Right hindlimb (tissue), 1 donor: ENCODE results near the gene SPATA31A1.
"Not testable (repeated sequence)": the region's sequence is repeated elsewhere in the genome, so short reads cannot be mapped to it uniquely, and the experiment has no call there.

Experiments used
- DNase-seq: peaks from one replicate; pipeline ENCODE4 v3.0.0-alpha.2; 2018

The SPATA31A1 gene

DNA sequence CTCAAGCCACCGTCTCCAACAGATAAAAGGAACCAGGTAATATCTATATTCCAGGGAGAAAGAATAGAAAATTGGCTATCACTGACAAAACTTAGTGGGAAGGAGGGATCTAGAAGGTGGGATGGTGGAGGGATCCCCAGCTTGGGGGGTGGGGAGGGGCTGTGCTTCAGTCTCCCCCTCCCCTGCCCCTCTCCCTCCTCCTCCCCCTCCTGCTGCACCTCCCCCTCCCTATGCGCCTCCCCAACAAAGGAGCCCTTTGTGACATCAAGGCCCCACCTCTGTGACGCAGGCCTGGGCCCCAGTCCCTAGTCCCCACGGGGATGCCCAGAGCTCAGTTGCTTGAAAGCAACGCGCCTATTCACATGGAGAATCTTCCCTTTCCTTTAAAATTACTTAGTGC, at the start of gene SPATA31A1:
Gene SPATA31A1 (plus strand): TSS at position 301 of the 400 bp plus-strand sequence. CDS start 62 bp downstream, at position 363.
- not testable (repeated sequence) for DNase-seq

DNA sequence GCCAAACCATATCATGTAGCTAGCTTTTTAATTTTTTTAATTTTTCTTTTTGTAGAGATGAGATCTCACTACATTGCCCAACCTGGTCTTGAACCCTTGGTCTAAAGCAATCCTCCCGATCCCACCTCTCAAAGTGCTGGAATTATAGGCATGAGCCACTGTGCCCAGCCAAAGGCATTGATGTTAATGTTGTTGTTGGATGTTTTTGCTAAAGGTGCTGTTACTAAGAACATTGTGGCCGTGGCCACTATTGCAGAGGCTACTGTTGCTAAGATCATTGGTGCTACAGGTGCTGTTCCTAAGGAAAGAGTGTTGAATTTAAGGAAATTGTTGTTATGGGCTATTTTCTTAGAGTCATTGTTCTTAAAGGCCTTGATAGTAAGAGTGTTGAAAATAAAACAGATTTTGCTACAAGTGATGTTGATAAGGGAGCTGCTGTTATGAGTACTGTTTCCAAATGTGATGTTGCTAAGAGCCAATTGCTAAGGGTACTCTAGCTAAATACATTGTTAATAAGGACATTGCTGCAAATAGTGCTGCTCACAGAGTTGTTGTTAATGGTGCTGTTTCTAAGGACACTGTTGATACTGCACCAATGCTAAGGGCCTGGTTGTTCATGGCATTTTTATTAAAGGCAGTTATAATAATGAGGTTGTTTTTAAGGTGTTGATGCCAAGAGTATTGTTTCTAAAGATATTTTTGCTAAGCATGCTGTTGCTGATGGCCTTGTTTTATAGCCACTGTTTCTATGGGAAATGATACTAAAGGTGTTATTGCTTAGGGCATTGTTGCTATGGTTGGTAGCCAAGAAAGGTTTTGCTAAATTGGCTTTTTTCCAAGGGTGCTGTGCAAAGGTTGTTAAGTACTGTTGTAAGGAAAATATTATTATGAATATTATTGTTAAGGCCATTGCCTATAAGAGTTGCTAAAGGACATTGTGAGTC, 52.1 kb downstream of the SPATA31A1 start:
- DNase-seq: not testable (repeated sequence)

DNA sequence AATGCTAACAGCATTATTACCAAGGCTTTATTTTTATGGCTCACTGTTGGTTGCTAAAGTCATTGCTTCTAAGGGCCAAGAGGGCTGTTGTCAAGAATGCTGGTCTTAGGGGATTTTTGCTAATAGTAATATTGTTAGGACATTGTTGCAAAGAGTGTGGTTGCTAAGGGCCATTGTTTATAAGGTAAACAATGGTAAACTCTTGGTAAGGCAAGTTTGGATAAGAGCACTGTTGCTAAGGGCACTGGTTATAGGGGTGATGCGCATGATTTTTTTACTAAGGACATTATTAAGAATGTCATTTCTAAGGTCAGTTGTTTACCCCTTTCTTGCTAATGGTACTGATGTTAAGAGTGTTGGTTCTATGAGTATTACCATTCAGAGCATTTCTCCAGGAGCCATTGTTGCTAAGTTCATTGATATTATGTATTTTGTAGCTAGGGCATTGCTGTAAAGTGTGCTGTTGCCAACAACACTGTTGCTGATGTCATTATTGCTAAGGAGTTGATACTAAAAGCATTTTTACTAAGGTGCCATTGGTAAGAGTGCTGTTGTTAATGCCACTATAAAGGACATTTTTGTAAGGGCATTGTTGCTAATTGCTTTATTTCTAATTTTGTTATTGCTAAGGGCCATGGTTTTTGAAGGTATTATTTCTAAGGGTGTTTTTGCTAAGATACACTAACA, 55.9 kb downstream of the SPATA31A1 start:
- DNase-seq: not testable (repeated sequence)
